Spleen (tissue), 7 donors: ENCODE data around the gene GRK7.

Experiments used
- CTCF ChIP-seq, 11 experiments: fragments of 200-600 bp in 7 of 11; fragments of 450-650 bp in 4 of 11; sonication (generic) in 4 of 11; IDR thresholded peaks in 8 of 11; conservative IDR thresholded peaks in 3 of 11; 1 replicate in 7 of 11; 2 replicates in 4 of 11; pipeline versions ENCODE4 v1.4.0 to v1.8.0; 2016 to 2021; ENCODE audit warnings: antibody characterized with exemption in 11 of 11, inconsistent platforms in 4 of 11, mild to moderate bottlenecking in 1 of 11
- POLR2A ChIP-seq, 3 donors: fragments of 450-650 bp; IDR thresholded peaks; one replicate each; pipeline ENCODE4 v1.5.1; 2017; ENCODE audit warnings: antibody characterized with exemption in 3 of 3, mild to moderate bottlenecking in 1 of 3
- POLR2AphosphoS5 ChIP-seq, 3 donors: sonication (generic); formaldehyde crosslinking; IDR thresholded peaks; one replicate each; pipeline ENCODE4 v1.5.1; 2017; ENCODE audit warnings: antibody characterized with exemption in 3 of 3
- donor health status: DM: no; HTN: no; CAD: no; lungs with moderate emphysema.
- donor health status: DM: no; HTN: no; CAD: no.
- donor health status: DM: no; HTN: no; CAD: no.

- TF ChIP-seq CTCF (IDR thresholded peaks at IDR 0.05 in 8 of 11, conservative IDR thresholded peaks at IDR 0.05 in 3 of 11): no peak
- no peak for TF ChIP-seq POLR2AphosphoS5 (IDR thresholded peaks at IDR 0.05)
- TF ChIP-seq POLR2A (IDR thresholded peaks at IDR 0.05): no peak
Observed at GRCh38 chr3:141729240-141729639, 34.0 kb upstream of the GRK7 start.
